Heart left ventricle (tissue), 16 donors: ENCODE results near the gene EMC9. TPM values are rescaled to one million over a fixed set of nuclear protein-coding genes. Genes with fewer than 3 reads are reported as not detected.

Experiments
- ATAC-seq, 4 donors: fragments of 200-7000 bp; cut with Tn5 transposase; one replicate each; pipeline ENCODE4 v1.9.1; 2020 to 2022; ENCODE audit warnings: moderate library complexity in 4 of 4, mild to moderate bottlenecking in 3 of 4, moderate number of reproducible peaks in 1 of 4
- DNase-seq, 5 donors: peaks; one replicate each; pipeline ENCODE4 v3.0.0-alpha.2; 2020
- H3K27ac ChIP-seq, 12 donors: fragments of 200-600 bp; sonication (generic) in 4 of 12; one replicate each; pipeline versions ENCODE4 v1.5.0 to v1.8.0; 2016 to 2022; ENCODE audit warnings: mild to moderate bottlenecking in 2 of 12
- H3K27me3 ChIP-seq, 9 donors: fragments of 200-600 bp; sonication (generic) in 2 of 9; one replicate each; pipeline versions ENCODE4 v1.5.1 to v1.8.0; 2016 to 2022; ENCODE audit warnings: mild to moderate bottlenecking in 3 of 9
- H3K36me3 ChIP-seq, 9 donors: fragments of 200-600 bp; sonication (generic) in 2 of 9; one replicate each; pipeline versions ENCODE4 v1.5.0 to v1.8.0; 2018 to 2022; ENCODE audit warnings: mild to moderate bottlenecking in 2 of 9
- H3K4me1 ChIP-seq, 12 donors: fragments of 200-600 bp; sonication (generic) in 4 of 12; one replicate each; pipeline versions ENCODE4 v1.5.0 to v1.8.0; 2016 to 2022; ENCODE audit warnings: mild to moderate bottlenecking in 3 of 12
- H3K4me3 ChIP-seq, 12 donors: fragments of 200-600 bp; sonication (generic) in 4 of 12; one replicate each; pipeline versions ENCODE4 v1.5.0 to v1.8.0; 2017 to 2022; ENCODE audit warnings: mild to moderate bottlenecking in 9 of 12, moderate library complexity in 4 of 12
- H3K9me3 ChIP-seq, 12 donors: fragments of 200-600 bp; sonication (generic) in 4 of 12; one replicate each; pipeline versions ENCODE4 v1.5.0 to v1.8.0; 2016 to 2022; ENCODE audit warnings: mild to moderate bottlenecking in 1 of 12
- POLR2A ChIP-seq, 2 donors: fragments of 450-650 bp; IDR thresholded peaks; one replicate each; pipeline ENCODE4 v1.6.1; 2017; ENCODE audit warnings: antibody characterized with exemption in 2 of 2, mild to moderate bottlenecking in 2 of 2, moderate library complexity in 2 of 2
- WGBS, 4 donors: extraction: QIAGEN DNeasy Blood & Tissue Kit in 2 of 4; methylation state at CpG; one replicate each; pipeline versions ENCODE4 v1.1.5 to v1.1.7; 2013 to 2018; 5-methylcytosine and 5-hydroxymethylcytosine counted together
- intact Hi-C, 10 donors: fragments of 100-400 bp; cut with DNase I; formaldehyde crosslinking; loops; one replicate each; pipeline versions ENCODE4 v1.11.1 to v1.14.2; 2022
- polyA plus RNA-seq, 2 donors: library from polyadenylated mRNA; stranded (reverse); fragments of 200-250 nt; gene quantifications; one replicate each; pipeline ENCODE4 v1.2.3, GENCODE V29; 2013
- total RNA-seq, 9 donors: library from RNA; depleted of rRNA in 2 of 9; stranded (reverse); fragments of >200 nt in 2 of 9; fragmentation: NEBNext Ultra II Directional in 3 of 9; extraction: Animal tissue kit (Norgen Biotek cat#: 25700) in 3 of 9; gene quantifications; one replicate each; pipeline versions ENCODE4 v1.1.0 to v1.2.4, GENCODE V29; 2016 to 2023
- TF ChIP-seq, protein P1 (sequence below), 12 donors: fragments of 200-600 bp; sonication (generic) in 4 of 12; IDR thresholded peaks; one replicate each; pipeline versions ENCODE4 v1.5.0 to v1.8.0; 2018 to 2022; ENCODE audit warnings: antibody characterized with exemption in 12 of 12, mild to moderate bottlenecking in 5 of 12
- donor health status: ischemic (EF 13 %, LVEDD 7.1; RV severe dilation, severe dysfunction).
- donor health status: healthy with polysubstance abuse.
- donor health status: DM: no; HTN: yes; CAD: no.
- donor health status: DM: no; HTN: no; CAD: no.
- donor health status: ischemic (EF 25% LVEDD 6.9; RV normal size, moderate dysfunction).
- donor health status: ischemic (EF 25% LVEDD 5.7; RV mildly dilated, moderate dysfunction).
- donor health status: healthy.
- donor health status: DM: yes; HTN: yes; CAD: no.
- donor health status: ischemic (EF 35%, LVEDD 5.7; RV mildly dilated, moderate dysfunction).
- donor health status: nonischemic (EF 11% LVEDD 7.7; RV severe dilation, severe dysfunction).
- donor health status: DM: yes; HTN: yes; CAD: no.
- donor health status: PGD.
- donor health status: ischemic (EF 29% LVEDD 5.4; RV normal size, mild dysfunction).
- donor health status: nonischemic (EF 23%, LVEDD 6.1; RV moderate dilation, normal function).

Gene EMC9
- total and polyA plus RNA-seq, 11 donors: 9.6 to 30.6 (median 15.2) TPM

DNA sequence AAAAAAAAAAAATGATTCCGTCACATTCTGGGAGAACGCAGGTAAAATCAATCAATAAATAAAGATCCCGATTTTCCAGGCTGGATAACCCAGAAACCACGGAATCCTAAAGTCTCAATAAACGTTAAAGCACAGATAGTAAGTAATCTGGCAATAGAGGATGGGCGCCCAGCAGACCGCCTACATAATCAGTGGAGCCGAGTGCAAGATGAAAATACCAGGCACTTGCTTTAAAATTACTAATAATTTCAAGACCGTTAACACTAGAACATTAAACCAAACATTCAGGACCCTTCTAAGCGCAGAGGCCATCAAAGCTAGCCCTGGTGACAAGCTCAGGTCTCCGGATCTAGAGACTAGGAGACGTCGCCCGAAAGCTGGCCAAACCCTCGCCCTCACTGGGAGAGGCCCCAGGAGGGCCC, 28.0 kb downstream of the EMC9 start:
- TF ChIP-seq POLR2A (IDR thresholded peaks at IDR 0.05): no peak
- TF ChIP-seq, protein P1, sequence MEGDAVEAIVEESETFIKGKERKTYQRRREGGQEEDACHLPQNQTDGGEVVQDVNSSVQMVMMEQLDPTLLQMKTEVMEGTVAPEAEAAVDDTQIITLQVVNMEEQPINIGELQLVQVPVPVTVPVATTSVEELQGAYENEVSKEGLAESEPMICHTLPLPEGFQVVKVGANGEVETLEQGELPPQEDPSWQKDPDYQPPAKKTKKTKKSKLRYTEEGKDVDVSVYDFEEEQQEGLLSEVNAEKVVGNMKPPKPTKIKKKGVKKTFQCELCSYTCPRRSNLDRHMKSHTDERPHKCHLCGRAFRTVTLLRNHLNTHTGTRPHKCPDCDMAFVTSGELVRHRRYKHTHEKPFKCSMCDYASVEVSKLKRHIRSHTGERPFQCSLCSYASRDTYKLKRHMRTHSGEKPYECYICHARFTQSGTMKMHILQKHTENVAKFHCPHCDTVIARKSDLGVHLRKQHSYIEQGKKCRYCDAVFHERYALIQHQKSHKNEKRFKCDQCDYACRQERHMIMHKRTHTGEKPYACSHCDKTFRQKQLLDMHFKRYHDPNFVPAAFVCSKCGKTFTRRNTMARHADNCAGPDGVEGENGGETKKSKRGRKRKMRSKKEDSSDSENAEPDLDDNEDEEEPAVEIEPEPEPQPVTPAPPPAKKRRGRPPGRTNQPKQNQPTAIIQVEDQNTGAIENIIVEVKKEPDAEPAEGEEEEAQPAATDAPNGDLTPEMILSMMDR (IDR thresholded peaks at IDR 0.05): no peak
- intact Hi-C loops: loop anchor here in 1 of 10 donors (5.0 kb wide), 1 partner anchor 34 kb away; the partner anchor contains the start of genes PSME2 and RNF31
- peaks cover 0 to 22% (median 16%) of the 10 kb centered on the region in 9 donors for H3K36me3 ChIP-seq
- peaks cover 3 to 39% (median 24%) of the 10 kb centered on the region in 12 donors for H3K4me1 ChIP-seq
- DNase-seq (no peak), ATAC-seq (peak in 1 of 4 donors; percentile 0)
- H3K27ac ChIP-seq: peak overlapping the region; percentile 95 to 100 (median 97)
- H3K9me3 ChIP-seq: no peaks in the 10 kb centered on the region
- H3K4me3 ChIP-seq: peak overlapping the region; percentile 48 to 79 (median 71)
- WGBS, 4 donors: 19 to 22% (median 20%) methylated on average over 15 of the region's 15 CpGs
- H3K27me3 ChIP-seq: no peaks in the 10 kb centered on the region

DNA sequence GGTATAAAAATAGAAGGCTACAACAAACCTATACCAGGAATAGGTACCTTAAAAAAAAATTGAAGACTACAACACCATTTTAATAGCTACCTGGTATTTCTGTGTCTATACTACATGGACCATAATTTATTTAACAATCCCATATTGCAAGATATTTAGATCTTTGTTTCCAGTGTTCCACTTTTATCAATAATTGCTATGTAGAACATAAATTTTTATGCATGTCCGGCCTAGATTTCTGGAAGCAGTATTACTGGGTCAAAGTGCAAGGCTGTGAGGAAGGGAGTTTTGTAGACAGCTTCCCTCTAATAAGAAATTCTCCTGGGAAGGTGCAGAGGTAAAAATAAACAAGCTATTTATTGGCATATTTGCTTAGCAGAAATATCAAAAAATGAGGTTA, 30.9 kb downstream of the EMC9 start:
- ATAC-seq (no peak), DNase-seq (no peak)
- intact Hi-C loops: loop anchor here in 1 of 10 donors (5.0 kb wide), 1 partner anchor 37 kb away; the partner anchor contains the start of genes PSME2 and RNF31
- no peaks in the 10 kb centered on the region for H3K27me3 ChIP-seq
- H3K4me1 ChIP-seq: peaks cover 0 to 26% (median 12%) of the 10 kb centered on the region in 12 donors
- no peaks in the 10 kb centered on the region for H3K36me3 ChIP-seq
- H3K4me3 ChIP-seq: no peak overlapping the region
- TF ChIP-seq, protein P1 (IDR thresholded peaks at IDR 0.05): no peak
- no peak for TF ChIP-seq POLR2A (IDR thresholded peaks at IDR 0.05)
- no peaks in the 10 kb centered on the region for H3K9me3 ChIP-seq
- 47 to 67% (median 57%) methylated on average over 1 of the region's 1 CpG for WGBS, 4 donors
- H3K27ac ChIP-seq: no peak overlapping the region

DNA sequence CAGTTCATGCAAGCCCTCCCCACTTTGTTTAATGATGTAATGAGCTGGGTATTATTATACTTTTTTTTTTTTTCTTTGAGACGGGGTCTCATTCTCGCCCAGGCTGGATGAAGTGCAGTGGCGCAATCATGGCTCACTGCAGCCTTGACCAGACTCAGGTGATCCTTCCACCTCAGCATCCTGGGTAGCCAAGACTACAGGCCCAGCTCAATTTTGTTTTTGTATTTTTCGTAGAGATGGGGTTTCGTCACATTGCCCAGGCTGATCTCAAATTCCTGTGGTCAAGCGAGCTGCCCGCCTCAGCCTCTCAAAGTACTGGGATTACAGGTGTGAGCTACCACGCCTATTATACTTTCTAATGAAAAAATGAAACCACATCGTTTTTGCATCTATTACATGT, 31.3 kb downstream of the EMC9 start:
- DNase-seq (no peak), ATAC-seq (no peak)
- Histone ChIP-seq H3K27me3 (no peaks in the 10 kb centered on the region), H3K4me3 (no peak overlapping the region), H3K4me1 (peaks cover 0 to 24% (median 10%) of the 10 kb centered on the region in 12 donors), H3K36me3 (peaks cover 0 to under 1% (median 0%) of the 10 kb centered on the region in 9 donors), H3K9me3 (no peaks in the 10 kb centered on the region), H3K27ac (no peak overlapping the region)
- WGBS, 4 donors: 85 to 87% (median 86%) methylated on average over 9 of the region's 9 CpGs
- intact Hi-C loops: loop anchor here in 1 of 10 donors (5.0 kb wide), 1 partner anchor 37 kb away; the partner anchor contains the start of genes PSME2 and RNF31
- TF ChIP-seq POLR2A (IDR thresholded peaks at IDR 0.05): no peak
- TF ChIP-seq, protein P1 (IDR thresholded peaks at IDR 0.05): no peak

DNA sequence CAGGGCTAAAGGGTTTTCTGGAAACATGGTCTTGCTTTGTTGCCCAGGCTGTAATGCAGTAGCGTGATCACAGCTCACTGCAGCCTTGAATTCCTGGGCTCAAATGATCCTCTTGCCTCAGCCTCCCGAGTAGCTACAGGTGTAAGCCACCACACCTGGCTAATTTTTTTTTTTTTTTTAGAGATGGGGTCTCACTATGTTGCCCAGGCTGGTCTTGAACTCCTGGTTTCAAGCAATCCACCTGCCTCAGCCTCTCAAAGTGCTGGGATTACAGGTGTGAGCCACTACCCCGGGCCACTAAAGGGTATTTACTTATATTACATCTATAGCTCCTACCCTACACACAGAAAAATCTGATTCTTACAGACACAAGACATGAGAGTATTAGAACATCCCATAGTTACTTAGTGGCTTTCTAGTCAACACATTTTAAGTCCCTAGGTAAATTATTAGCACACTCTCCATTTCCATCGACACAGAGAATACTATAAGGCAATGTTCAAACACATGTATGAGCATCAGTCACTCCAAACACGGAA, 33.0 kb downstream of the EMC9 start:
- intact Hi-C loops: loop anchor here in 8 of 10 donors (2.0 to 5.0 kb wide), 6 partner anchors 34 to 96 kb away; partner anchors contain the start of genes EMC9 (in 1 of the 8) and IRF9 (in 1 of the 8)
- peak overlapping the region in 3 of 12 donors; percentile 7 to 63 (median 44) for H3K27ac ChIP-seq
- 41 to 51% (median 47%) methylated on average over 5 of the region's 5 CpGs for WGBS, 4 donors
- ATAC-seq (no peak), DNase-seq (no peak)
- H3K9me3 ChIP-seq: no peaks in the 10 kb centered on the region
- H3K36me3 ChIP-seq: peaks cover 0 to 11% (median 0%) of the 10 kb centered on the region in 9 donors
- no peak overlapping the region for H3K4me3 ChIP-seq
- peaks cover 0 to 22% (median 8%) of the 10 kb centered on the region in 12 donors for H3K4me1 ChIP-seq
- no peak for TF ChIP-seq POLR2A (IDR thresholded peaks at IDR 0.05)
- TF ChIP-seq, protein P1 (IDR thresholded peaks at IDR 0.05): no peak
- no peaks in the 10 kb centered on the region for H3K27me3 ChIP-seq
